ENCODE results near the gene HOXD9.

DNA sequence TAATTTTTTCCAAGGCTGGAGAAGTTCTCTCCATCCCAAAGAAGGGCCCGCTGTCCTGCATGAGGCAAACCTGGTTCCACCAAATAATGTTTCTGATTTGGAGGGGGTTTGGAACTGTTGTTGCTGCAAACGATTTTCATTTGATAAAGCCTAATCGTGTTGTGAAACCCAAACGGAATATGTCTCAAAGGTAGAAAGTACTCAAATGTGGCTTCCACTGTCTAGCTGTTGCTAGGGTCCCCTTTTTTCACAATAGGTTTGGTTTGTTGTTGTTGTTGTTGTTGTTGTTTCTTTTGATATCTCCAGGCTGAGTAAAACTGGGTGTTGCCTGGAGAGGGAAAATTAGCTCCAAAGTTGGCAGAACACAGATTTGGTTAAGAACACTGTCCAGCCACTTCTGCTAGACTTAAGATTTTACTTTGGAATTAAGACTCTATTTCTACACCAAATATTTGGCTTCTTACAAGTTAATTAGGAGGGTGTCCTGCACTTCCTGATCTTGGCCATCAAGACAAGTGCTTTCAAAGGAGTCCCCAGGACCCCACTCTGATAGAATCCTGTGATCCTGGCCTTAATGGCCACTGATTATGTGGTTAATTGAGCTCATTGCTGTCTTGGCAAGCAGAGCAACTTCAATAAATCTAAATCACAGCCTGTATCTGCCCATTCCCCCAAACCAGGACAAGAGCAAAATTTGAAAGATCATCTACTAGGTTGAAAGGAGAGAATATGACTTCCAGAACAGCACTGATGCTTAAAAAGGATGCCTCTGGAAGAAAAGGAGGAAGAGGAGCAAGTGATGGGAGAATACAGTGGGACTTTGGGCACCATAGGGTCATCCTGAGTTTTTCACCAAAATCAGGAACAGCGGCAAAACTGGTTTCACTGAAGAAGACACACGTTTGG is 33.3 kb upstream of the HOXD9 start:
- TF ChIP-seq CTCF (IDR thresholded peaks at IDR 0.05) (no peak), POLR2A (IDR thresholded peaks at IDR 0.05) (no peak), POLR2AphosphoS5 (IDR thresholded peaks at IDR 0.05) (no peak)
